NOMO-1 treated with dmso at 0.1 percent for 144 hours (cell line): ENCODE data around the gene MAEA.

ENCODE experiments used
- DNase-seq: peaks from one replicate; lab custom pipeline; 2025; ENCODE audit not compliant: unreplicated experiment; lab: John Stamatoyannopoulos, UW

Gene MAEA

DNA sequence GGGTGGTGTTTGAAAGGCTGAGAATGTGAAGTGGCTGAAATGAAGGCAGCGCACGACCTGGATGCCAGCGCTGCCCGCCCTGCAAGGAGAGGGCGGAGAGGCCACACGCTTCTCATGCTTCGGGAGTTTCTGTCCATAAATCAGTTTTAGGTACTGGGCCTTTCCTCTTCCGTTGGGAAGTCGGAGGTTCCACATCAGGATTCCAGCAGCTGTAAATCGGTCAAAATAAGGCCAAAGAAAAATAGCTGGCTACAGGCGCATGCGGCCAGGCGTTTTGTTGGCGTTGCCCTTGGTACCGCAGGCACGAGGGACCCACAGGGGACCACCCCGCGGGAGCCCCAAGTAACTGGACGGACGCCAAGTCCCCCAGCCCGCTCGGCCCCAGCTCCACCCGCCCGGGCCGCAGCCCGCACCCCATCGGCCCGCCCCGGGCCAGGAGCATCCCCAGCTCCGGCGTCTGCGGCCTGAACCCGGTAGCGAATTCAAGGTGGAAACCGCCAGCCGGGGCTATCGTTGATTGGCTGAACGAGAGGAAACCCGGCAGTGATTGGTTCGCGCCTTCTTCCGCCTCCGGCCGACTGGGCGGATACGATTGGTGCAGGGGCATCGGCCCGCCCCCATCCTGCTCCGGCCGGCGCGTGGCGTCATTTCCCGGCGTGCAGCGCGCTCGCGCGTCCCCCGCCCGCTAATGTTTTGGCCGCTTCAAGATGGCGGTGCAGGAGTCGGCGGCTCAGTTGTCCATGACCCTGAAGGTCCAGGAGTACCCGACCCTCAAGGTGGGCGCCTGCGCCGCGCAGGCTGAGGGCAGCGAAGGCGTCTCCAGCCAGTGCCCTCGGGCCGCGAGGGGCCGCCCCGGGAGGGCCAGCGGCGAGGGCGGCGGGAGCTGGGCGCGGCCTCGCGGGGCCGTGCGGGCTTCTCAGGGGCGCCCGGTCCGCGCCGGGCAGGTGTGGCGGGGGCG, at the start of gene MAEA:
TSS of gene MAEA (plus strand) at position 685 of the 958 bp plus-strand sequence. CDS start at position 708, 23 bp downstream.
- peak; percentile 96 for DNase-seq

DNA sequence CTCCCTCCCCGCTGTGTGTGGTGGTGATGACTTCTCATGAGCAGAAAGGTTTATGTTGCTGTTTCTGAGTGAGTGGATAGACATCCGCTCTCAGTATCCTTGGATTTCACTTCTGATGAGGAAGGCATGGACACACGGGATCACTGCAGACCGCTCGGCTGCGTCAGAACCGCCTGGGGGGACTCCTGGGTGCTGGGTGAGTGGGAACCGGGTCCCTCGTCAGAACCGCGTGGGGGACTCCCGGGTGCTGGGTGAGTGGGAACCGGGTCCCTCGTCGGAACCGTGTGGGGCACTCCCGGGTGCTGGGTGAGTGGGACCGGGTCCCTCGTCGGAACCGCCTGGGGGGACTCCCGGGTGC, 49.8 kb upstream of the MAEA start:
- DNase-seq = no peak

DNA sequence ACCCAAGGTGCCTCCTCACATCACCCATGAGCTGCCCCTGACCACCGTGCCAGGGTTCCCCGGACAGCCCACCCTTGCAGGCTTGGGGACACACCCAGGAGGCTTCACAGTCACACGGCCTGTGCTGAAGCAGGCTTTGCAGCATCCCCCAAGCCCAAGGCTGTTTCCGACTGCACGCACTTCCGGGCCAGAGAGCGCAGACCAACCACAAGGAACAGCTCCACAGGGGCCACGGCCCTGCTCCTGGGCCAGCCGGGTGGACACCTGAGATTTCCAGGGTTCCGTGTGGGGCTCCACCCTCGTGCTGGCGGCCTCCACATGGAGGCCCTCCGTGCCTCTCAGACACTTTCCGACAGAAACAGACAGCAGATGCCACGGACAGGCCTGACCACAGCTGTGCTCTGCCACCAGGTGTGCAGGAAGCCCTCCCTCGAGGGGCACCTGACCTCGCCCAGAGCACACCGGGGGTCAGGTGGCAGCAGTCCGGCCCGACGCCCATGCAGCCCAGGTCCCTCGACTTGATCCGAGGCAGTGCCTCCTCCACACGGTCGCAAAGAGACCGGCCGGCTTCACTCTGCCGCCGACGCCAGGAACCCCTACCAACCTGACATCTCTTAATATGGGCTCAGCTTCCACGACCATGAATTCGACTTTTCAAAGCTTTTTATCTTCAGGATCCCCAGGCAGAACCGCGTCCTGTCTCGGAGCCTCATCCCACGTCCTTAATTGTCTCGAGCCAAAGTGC, 48.8 kb upstream of the MAEA start:
- no peak for DNase-seq

- DNase-seq = no peak
Measured at GRCh38 chr4:1241466-1241935, 48.2 kb upstream of the MAEA start.

GRCh38 chr4:1241936-1242505, 47.7 kb upstream of the MAEA start:
- DNase-seq = no peak

GRCh38 chr4:1242506-1243450, 46.9 kb upstream of the MAEA start:
- no peak for DNase-seq

DNA sequence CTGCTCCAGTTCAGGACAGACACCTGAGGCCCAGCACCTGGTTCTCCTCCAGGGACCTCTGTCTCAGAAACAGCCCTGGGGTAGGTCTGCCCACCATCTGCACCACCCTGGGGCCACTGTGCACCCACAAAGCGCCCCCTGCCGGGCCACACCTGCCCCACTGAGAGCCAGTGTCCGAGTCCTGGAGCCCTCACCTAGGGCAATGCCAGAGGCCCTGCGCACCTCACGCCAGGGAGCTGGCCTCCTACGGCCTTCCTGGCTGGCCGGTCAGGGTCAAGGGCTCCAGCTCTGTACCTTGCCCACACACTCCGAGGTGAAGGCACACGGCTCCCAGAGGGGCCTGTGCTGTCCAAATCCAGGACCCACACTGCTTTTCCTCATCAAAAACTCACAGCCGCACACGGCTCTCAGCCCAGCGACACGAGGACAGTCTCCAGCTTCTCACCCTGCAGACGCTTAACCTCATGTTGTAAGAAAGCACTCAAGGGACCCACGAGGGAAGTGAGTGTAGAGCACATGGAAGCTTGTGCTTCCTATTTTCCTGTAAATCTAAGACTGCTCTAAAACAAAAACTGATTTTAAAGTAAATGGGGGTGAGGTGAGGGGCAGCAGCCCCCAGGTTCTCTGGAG, 46.1 kb upstream of the MAEA start:
- no peak for DNase-seq

- DNase-seq = no peak
Measured at GRCh38 chr4:1244081-1244977, 45.4 kb upstream of the MAEA start.

DNA sequence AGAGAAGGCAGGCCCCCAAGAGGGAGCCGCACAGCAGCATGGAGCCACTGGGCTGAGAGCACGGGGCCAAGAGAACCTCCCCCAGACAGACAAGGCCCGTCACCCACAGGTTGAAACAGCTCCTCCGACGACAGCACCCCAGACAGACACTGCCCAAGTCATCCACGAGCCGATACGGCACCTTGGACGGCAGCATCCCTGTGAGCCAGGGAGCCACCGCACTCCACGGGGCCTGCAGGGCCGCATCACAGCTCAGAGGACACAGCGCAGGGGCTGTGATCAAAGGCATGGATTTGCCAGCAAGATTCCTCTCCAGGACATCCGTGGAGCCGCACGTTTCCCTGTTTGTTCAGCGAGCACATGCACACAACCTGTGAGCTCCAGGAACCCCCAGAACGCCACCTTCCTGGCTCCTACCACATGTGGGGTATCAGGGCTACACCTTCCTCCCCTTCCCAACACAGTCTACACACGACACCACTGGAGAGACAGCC, 44.7 kb upstream of the MAEA start:
- no peak for DNase-seq

- no peak for DNase-seq
Measured at GRCh38 chr4:1245481-1246051, 44.1 kb upstream of the MAEA start.

GRCh38 chr4:1246111-1246881, 43.4 kb upstream of the MAEA start:
- no peak for DNase-seq

GRCh38 chr4:1246901-1247863, 42.5 kb upstream of the MAEA start:
- peak; percentile 16 for DNase-seq

GRCh38 chr4:1247864-1248244, 41.8 kb upstream of the MAEA start:
- no peak for DNase-seq

DNA sequence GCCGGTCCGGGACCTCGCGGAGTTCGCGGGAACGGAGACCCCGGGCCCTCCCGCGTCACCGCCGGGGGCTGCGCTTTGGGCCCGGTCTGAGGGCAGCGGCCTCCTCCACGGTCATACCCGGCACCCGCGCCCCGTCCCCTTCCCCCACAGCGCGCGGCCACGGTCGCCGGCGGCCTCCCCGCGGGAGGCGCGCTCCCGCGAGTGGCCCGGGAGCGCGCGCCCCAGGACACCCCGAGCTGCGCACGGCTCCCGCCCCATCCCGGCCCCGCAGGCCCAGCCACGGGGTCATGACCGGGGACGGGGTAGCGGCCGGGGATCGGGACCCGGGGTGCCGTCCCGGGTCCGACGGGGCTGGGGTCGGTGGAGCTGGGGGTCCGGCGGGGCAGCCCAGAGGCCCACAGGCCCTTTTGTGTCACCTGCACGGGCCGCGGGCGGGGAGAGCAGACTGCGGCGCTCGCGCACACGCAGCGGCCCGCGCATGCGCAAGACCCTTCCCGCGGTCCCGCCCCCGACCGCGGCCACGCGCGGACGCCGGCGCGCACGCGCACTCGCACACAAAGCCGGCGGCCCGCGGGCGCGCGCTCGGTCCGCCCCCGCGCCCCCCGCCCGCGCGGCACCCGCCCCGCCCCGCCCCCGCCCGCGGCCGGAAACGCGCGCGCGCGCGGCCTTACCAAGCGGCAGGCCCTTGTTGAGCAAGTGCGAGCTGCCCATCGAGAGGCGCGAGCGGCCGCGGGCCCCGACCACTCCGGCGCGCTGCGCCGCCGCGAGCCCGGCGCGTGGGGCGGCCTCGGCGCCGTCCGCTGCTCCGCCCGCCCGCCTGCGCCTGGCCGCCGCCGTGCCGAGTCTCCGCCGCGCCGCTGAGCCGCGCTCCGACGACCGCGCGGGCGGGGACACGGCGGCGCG, 41.2 kb upstream of the MAEA start, which contains the start of gene CTBP1:
TSS of gene CTBP1 (minus strand) at position 886 of the 903 bp plus-strand sequence. CDS start 7,799 bp downstream, outside the sequence.
- DNase-seq = peak; percentile 52

GRCh38 chr4:1249148-1249730, 40.5 kb upstream of the MAEA start:
- DNase-seq = peak; percentile 54
